GM12864 (cell line): ENCODE measurements around the gene HS3ST3A1.

Experiments used
- DNase-seq: peaks from one replicate; pipeline ENCODE4 v3.0.0-alpha.2; 2011; ENCODE audit warnings: low read depth
- H3K4me3 ChIP-seq: 2 replicates; pipeline ENCODE4 v1.5.1; 2011; ENCODE audit warnings: mild to moderate bottlenecking, low read depth, low read length, control low read depth
- CTCF ChIP-seq: IDR thresholded peaks from 2 replicates; pipeline ENCODE4 v1.5.1; 2011; ENCODE audit warnings: low read depth, mild to moderate bottlenecking, moderate library complexity, low read length, control low read depth, inconsistent platforms; ENCODE audit errors: missing control alignments

Gene HS3ST3A1

GRCh38 chr17:13589658-13590057 lies 12.1 kb downstream of the HS3ST3A1 start:
- peak; percentile 10 for DNase-seq
- TF ChIP-seq CTCF = no peak
- no peak overlapping the region for H3K4me3 ChIP-seq

GRCh38 chr17:13587487-13588338 lies 14.0 kb downstream of the HS3ST3A1 start:
- no peak for TF ChIP-seq CTCF
- no peak overlapping the region for H3K4me3 ChIP-seq
- no peak for DNase-seq

GRCh38 chr17:13584701-13585080 lies 17.0 kb downstream of the HS3ST3A1 start:
- TF ChIP-seq CTCF = no peak
- no peak for DNase-seq
- no peak overlapping the region for H3K4me3 ChIP-seq

GRCh38 chr17:13583996-13584700 lies 17.6 kb downstream of the HS3ST3A1 start:
- TF ChIP-seq CTCF = no peak
- DNase-seq = no peak
- H3K4me3 ChIP-seq = no peak overlapping the region

- no peak for TF ChIP-seq CTCF
- no peak overlapping the region for H3K4me3 ChIP-seq
- no peak for DNase-seq
Observed at GRCh38 chr17:13582776-13583547, 18.8 kb downstream of the HS3ST3A1 start.

- H3K4me3 ChIP-seq = no peak overlapping the region
- no peak for TF ChIP-seq CTCF
- no peak for DNase-seq
Observed at GRCh38 chr17:13581925-13582324, 19.8 kb downstream of the HS3ST3A1 start.
